ENCODE results near the gene FAM120A.

FAM120A gene

GRCh38 chr9:93591301-93592007 lies 140.0 kb downstream of the FAM120A start:
- DNase-seq (ENCODE audit: extremely low read depth, low read depth) = no peak
- no peak for TF ChIP-seq CTCF (IDR thresholded peaks at IDR 0.05; ENCODE audit: low read depth, low read length)

- no peak for DNase-seq (ENCODE audit: extremely low read depth, low read depth)
- no peak for TF ChIP-seq CTCF (IDR thresholded peaks at IDR 0.05; ENCODE audit: low read depth, low read length)
Measured at GRCh38 chr9:93592008-93592642, 140.6 kb downstream of the FAM120A start.

GRCh38 chr9:93592643-93593021 lies 141.1 kb downstream of the FAM120A start:
- DNase-seq (ENCODE audit: extremely low read depth, low read depth) = no peak
- TF ChIP-seq CTCF (IDR thresholded peaks at IDR 0.05; ENCODE audit: low read depth, low read length) = no peak; the same call in none of the 2 replicates

- no peak; the same call in 1 of the 2 replicates for TF ChIP-seq CTCF (IDR thresholded peaks at IDR 0.05; ENCODE audit: low read depth, low read length)
- no peak for DNase-seq (ENCODE audit: extremely low read depth, low read depth)
Measured at GRCh38 chr9:93593144-93593658, 141.7 kb downstream of the FAM120A start.

- DNase-seq (ENCODE audit: extremely low read depth, low read depth) = no peak
- TF ChIP-seq CTCF (IDR thresholded peaks at IDR 0.05; ENCODE audit: low read depth, low read length) = no peak
Measured at GRCh38 chr9:93594041-93594756, 142.7 kb downstream of the FAM120A start.

GRCh38 chr9:93595461-93595860 lies 144.0 kb downstream of the FAM120A start:
- TF ChIP-seq CTCF (IDR thresholded peaks at IDR 0.05; ENCODE audit: low read depth, low read length) = no peak

More at GRCh38 chr9:93595461-93595860, 144.0 kb downstream of the FAM120A start:
- no peak for DNase-seq (ENCODE audit: extremely low read depth, low read depth)
